NCI-H82 treated with DMSO at 0.1 percent for 48 hours (cell line): ENCODE results near the gene MBD3.
A peak's percentile ranks its signal among the peaks of the same experiment; 100 is the strongest.

Experiments used
- DNase-seq: peaks from one replicate; lab custom pipeline; 2025; ENCODE audit not compliant: unreplicated experiment; lab: John Stamatoyannopoulos, UW

Gene MBD3

GRCh38 chr19:1619703-1620102 is 27.0 kb upstream of the MBD3 start:
- no peak for DNase-seq

- no peak for DNase-seq
These were observed 26.4 kb upstream of the MBD3 start for GRCh38 chr19:1619094-1619439.

GRCh38 chr19:1618157-1619093 is 25.8 kb upstream of the MBD3 start:
- DNase-seq = no peak

GRCh38 chr19:1616875-1617274 is 24.2 kb upstream of the MBD3 start:
- no peak for DNase-seq

GRCh38 chr19:1616396-1616795 is 23.7 kb upstream of the MBD3 start:
- no peak for DNase-seq

- DNase-seq = no peak
These were observed 22.6 kb upstream of the MBD3 start for GRCh38 chr19:1615156-1615765.

GRCh38 chr19:1613808-1614570 is 21.3 kb upstream of the MBD3 start:
- no peak for DNase-seq

- DNase-seq = no peak
These were observed 20.5 kb upstream of the MBD3 start for GRCh38 chr19:1613146-1613545.

GRCh38 chr19:1612114-1613086 is 19.7 kb upstream of the MBD3 start:
- no peak for DNase-seq

- DNase-seq = no peak
These were observed 18.7 kb upstream of the MBD3 start for GRCh38 chr19:1611353-1611752.

GRCh38 chr19:1610579-1610978 is 17.9 kb upstream of the MBD3 start:
- no peak for DNase-seq

- DNase-seq = no peak
These were observed 17.2 kb upstream of the MBD3 start for GRCh38 chr19:1609680-1610474.

GRCh38 chr19:1609103-1609396 is 16.4 kb upstream of the MBD3 start:
- no peak for DNase-seq

GRCh38 chr19:1608359-1609102 is 15.9 kb upstream of the MBD3 start:
- DNase-seq = no peak

GRCh38 chr19:1606138-1606651 is 13.5 kb upstream of the MBD3 start:
- DNase-seq = no peak

- DNase-seq = peak; percentile 82
These were observed 12.8 kb upstream of the MBD3 start, which contains the start of gene UQCR11 for GRCh38 chr19:1605236-1606137. TSS of gene UQCR11 (minus strand) at chr19:1605462. CDS start at chr19:1605409, 53 bp downstream.

GRCh38 chr19:1602091-1602707 is 9.5 kb upstream of the MBD3 start:
- no peak for DNase-seq
